ENCODE measurements around the gene MARF1.

- TF ChIP-seq POLR2A (IDR thresholded peaks at IDR 0.05; ENCODE audit: low read length) = no peak
- TF ChIP-seq GATA1 (IDR thresholded peaks at IDR 0.05; ENCODE audit: low read depth, low read length) = no peak
Measured at GRCh38 chr16:15648135-15648730, 5.3 kb upstream of the MARF1 start.
